Lower lobe of right lung (tissue), 2 donors: Measurements from ENCODE around the gene SNAPC2. TPM values are rescaled to one million over a fixed set of nuclear protein-coding genes. Genes with fewer than 3 reads are reported as not detected.
A peak's percentile ranks its signal among the peaks of the same experiment; 100 is the strongest.

Source experiments
- ATAC-seq, 2 donors: fragments of 200-7000 bp; cut with Tn5 transposase; one replicate each; pipeline ENCODE4 v1.9.1; 2020 to 2022; ENCODE audit warnings: mild to moderate bottlenecking in 2 of 2, moderate library complexity in 2 of 2
- DNase-seq: peaks from one replicate; pipeline ENCODE4 v3.0.0-alpha.2; 2020
- H3K27ac ChIP-seq: fragments of 200-600 bp; one replicate; pipeline ENCODE4 v1.8.0; 2022
- H3K27me3 ChIP-seq: fragments of 200-600 bp; one replicate; pipeline ENCODE4 v1.8.0; 2022; ENCODE audit warnings: low read depth
- H3K36me3 ChIP-seq: fragments of 200-600 bp; one replicate; pipeline ENCODE4 v1.8.0; 2022; ENCODE audit warnings: mild to moderate bottlenecking
- H3K4me1 ChIP-seq: fragments of 200-600 bp; one replicate; pipeline ENCODE4 v1.8.0; 2022
- H3K4me3 ChIP-seq: fragments of 200-600 bp; one replicate; pipeline ENCODE4 v1.8.0; 2022; ENCODE audit warnings: mild to moderate bottlenecking
- H3K9me3 ChIP-seq: fragments of 200-600 bp; one replicate; pipeline ENCODE4 v1.8.0; 2022
- CTCF ChIP-seq: fragments of 200-600 bp; IDR thresholded peaks from one replicate; pipeline ENCODE4 v1.8.0; 2022; ENCODE audit warnings: antibody characterized with exemption, mild to moderate bottlenecking
- intact Hi-C: fragments of 100-400 bp; cut with DNase I; formaldehyde crosslinking; loops from one replicate; pipeline ENCODE4 v1.11.0; 2022
- total RNA-seq: library from RNA; stranded (reverse); fragmentation: NEBNext Ultra II Directional; extraction: Animal tissue kit (Norgen Biotek cat#: 25700); gene quantifications from one replicate; pipeline ENCODE4 v1.2.1, GENCODE V29; 2021
- donor health status: DM: no; HTN: yes; CAD: no; lungs with severe emphysema.

SNAPC2 gene
- total RNA-seq, 1 donor from 2014 or later = 17.6 TPM

DNA sequence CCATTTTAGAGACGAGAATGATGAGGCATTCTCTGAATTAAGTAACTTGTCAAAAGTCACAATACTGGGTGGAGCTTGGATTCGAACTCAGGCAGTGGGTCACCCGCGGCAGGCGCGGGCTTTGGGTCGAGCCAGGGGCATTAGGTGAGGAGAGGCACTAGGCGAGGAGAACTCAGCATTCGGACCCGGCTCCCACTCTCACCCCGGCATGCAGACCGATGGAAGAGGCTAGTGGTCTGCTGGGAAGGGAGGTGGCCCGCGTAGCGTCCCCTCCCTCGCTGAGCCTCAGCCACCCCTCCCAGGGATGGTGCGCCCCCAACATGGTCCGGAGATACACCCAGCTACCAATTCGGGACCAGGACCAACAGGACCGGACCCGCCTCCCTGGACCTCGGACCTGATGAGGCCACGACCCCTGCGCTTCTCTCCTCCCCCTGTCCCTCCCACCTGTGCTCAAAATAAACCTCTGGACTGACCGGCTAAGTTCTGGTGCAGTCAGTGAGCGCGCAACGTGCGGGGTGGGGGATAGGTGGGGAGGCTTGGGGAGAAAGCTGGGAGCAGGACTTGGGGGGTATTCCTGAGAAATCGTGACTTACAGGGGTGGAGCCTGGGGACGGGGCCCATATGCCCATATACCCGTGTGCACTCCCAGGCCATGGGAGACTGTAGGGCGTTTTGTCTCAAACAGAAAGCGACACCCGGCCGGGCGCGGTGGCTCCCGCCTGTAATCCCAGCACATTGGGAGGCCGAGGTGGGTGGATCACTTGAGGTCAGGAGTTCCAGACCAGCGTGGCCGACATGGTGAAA lies 1.3 kb upstream of the SNAPC2 start:
- Histone ChIP-seq H3K27ac (no peak overlapping the region), H3K4me1 (peaks cover 54% of the 10 kb centered on the region), H3K27me3 (peaks cover 45% of the 10 kb centered on the region), H3K4me3 (no peak overlapping the region), H3K36me3 (peaks cover 15% of the 10 kb centered on the region), H3K9me3 (no peaks in the 10 kb centered on the region)
- intact Hi-C loops = no loop called here
- no peak for TF ChIP-seq CTCF
- DNase-seq (no peak), ATAC-seq (no peak)

DNA sequence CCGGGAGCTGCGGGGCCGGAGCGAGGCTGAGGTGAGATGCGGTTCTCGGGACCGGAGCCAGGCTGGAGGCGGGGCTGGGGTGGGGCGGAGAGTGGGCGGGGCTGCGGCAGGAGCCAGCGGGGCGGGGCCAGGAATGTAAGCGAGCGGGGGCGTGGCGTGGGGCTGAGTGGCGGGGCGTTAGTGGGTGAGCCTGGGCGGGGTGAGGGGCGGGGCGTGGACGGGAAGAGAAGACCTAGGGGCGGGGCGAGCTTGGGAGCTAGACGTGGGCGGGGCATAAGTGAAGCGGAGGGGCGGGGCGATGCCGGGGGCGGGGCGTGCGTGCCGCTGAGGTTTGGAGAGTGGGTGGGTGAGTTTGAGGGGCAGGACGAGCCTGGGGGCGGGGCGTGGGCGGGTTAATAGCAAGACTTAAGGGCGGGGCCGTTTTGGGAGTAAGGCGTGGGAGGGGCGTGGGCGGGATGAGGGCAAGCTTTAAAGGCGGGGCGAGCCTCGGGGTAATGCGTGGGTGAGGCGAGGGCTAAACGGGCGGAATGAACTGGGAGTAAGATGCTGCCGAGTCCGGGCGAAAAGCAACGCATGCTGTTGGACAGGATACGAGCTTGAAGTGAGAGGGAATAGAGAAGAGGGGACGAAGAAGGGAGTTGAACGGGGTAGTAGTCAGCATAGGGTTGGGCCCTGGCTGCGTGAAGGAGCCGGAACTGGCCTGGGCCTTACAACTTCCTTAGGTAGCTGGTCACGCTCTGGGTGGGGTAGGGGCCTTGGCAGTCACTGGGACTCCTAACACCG lies 572 bp downstream of the SNAPC2 start:
- peaks cover 31% of the 10 kb centered on the region for H3K27me3 ChIP-seq
- peak overlapping the region; percentile 80 for H3K4me3 ChIP-seq
- H3K9me3 ChIP-seq = no peaks in the 10 kb centered on the region
- H3K27ac ChIP-seq = peak overlapping the region; percentile 83
- DNase-seq = peak; percentile 100
- no peak for TF ChIP-seq CTCF
- intact Hi-C loops = no loop called here
- H3K4me1 ChIP-seq = peaks cover 58% of the 10 kb centered on the region
- peaks cover 15% of the 10 kb centered on the region for H3K36me3 ChIP-seq
- peak; percentile 92 to 95 for ATAC-seq

- DNase-seq = no peak
- no peaks in the 10 kb centered on the region for H3K9me3 ChIP-seq
- H3K4me1 ChIP-seq = peaks cover 54% of the 10 kb centered on the region
- peak overlapping the region; percentile 83 for H3K27ac ChIP-seq
- H3K4me3 ChIP-seq = peak overlapping the region; percentile 63
- no peak for TF ChIP-seq CTCF
- ATAC-seq = no peak
- peaks cover 15% of the 10 kb centered on the region for H3K36me3 ChIP-seq
- intact Hi-C loops = no loop called here
- peaks cover 24% of the 10 kb centered on the region for H3K27me3 ChIP-seq
Observed at GRCh38 chr19:7921302-7921966, 1.3 kb downstream of the SNAPC2 start.

GRCh38 chr19:7921967-7922835 lies 2.1 kb downstream of the SNAPC2 start:
- TF ChIP-seq CTCF = no peak
- peak overlapping the region; percentile 83 for H3K27ac ChIP-seq
- no peak overlapping the region for H3K4me3 ChIP-seq
- peaks cover 16% of the 10 kb centered on the region for H3K27me3 ChIP-seq
- ATAC-seq = no peak
- H3K4me1 ChIP-seq = peaks cover 53% of the 10 kb centered on the region
- H3K9me3 ChIP-seq = no peaks in the 10 kb centered on the region
- intact Hi-C loops = no loop called here
- peak; percentile 49 for DNase-seq
- H3K36me3 ChIP-seq = peaks cover 15% of the 10 kb centered on the region

DNA sequence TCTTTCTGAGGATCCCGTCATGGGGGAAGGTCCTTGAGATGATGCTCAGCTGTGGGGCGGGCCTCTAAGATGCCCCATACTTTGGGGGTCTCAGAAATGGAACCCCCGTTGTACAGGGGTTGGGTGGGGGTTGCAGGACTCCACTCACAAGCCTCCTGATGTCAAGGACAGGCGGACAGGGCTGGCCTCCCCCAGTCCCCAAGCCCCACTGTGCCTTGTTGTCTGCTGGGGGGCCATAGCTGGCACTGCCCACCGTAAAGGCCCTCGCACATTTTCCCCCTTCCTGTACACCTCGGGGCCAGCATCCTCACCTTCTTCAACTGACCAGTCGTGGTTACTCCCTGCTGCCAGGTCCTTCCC lies 2.7 kb downstream of the SNAPC2 start:
- TF ChIP-seq CTCF = no peak
- Histone ChIP-seq H3K27ac (no peak overlapping the region), H3K4me1 (peaks cover 47% of the 10 kb centered on the region), H3K27me3 (peaks cover 10% of the 10 kb centered on the region), H3K4me3 (no peak overlapping the region), H3K36me3 (peaks cover 15% of the 10 kb centered on the region), H3K9me3 (no peaks in the 10 kb centered on the region)
- DNase-seq (no peak), ATAC-seq (no peak)
- intact Hi-C loops = no loop called here
